GM12878 (cell line): Measurements from ENCODE around the gene TMEM132C.

Source experiments
- ATF2 ChIP-seq: IDR thresholded peaks from 2 replicates; pipeline ENCODE4 v1.6.1; 2012; ENCODE audit warnings: low read length, inconsistent platforms
- CBX5 ChIP-seq: sonication (generic); IDR thresholded peaks from 2 replicates; pipeline ENCODE4 v1.6.1; 2016; ENCODE audit warnings: low read depth, moderate library complexity, mild to moderate bottlenecking, inconsistent platforms
- CHD2 ChIP-seq: IDR thresholded peaks from 2 replicates; pipeline ENCODE4 v1.6.1; 2011; ENCODE audit warnings: low read depth, low read length, improper control_type of control experiment, borderline replicate concordance
- CTCF ChIP-seq, 3 experiments: IDR thresholded peaks in 2 of 3; conservative IDR thresholded peaks in 1 of 3; 2 replicates each; pipeline ENCODE4 v1.5.1; 2011; ENCODE audit warnings: low read depth in 3 of 3, low read length in 3 of 3, mild to moderate bottlenecking in 3 of 3, control low read depth in 2 of 3, moderate library complexity in 2 of 3, inconsistent platforms in 1 of 3, mixed read lengths in 1 of 3; ENCODE audit not compliant: control insufficient read depth in 2 of 3, insufficient read depth in 1 of 3; ENCODE audit errors: extremely low read depth in 1 of 3
- EP300 ChIP-seq, 2 experiments: fragments of 150-350 bp in 1 of 2; IDR thresholded peaks; 2 replicates each; pipeline ENCODE4 v1.6.1; 2011 to 2012; ENCODE audit warnings: low read depth in 2 of 2, low read length in 2 of 2, borderline replicate concordance in 1 of 2, improper control_type of control experiment in 1 of 2, inconsistent platforms in 1 of 2; ENCODE audit not compliant: control insufficient read depth in 1 of 2
- SIN3A ChIP-seq: IDR thresholded peaks from 2 replicates; pipeline ENCODE4 v1.6.1; 2012; ENCODE audit warnings: low read depth, low read length, improper control_type of control experiment
- SIX5 ChIP-seq: IDR thresholded peaks from 2 replicates; pipeline ENCODE4 v1.6.1; 2011; ENCODE audit warnings: mild to moderate bottlenecking, low read depth, low read length, moderate library complexity; ENCODE audit not compliant: severe bottlenecking
- SP1 ChIP-seq: IDR thresholded peaks from one replicate; pipeline ENCODE4 v1.6.1; 2011; ENCODE audit warnings: low read depth, low read length
- SREBF2 ChIP-seq: IDR thresholded peaks from 2 replicates; pipeline ENCODE4 v1.6.1; 2012; ENCODE audit warnings: mild to moderate bottlenecking, low read length
- TAF1 ChIP-seq: IDR thresholded peaks from 2 replicates; pipeline ENCODE4 v1.6.1; 2011; ENCODE audit warnings: mild to moderate bottlenecking, low read depth, low read length, borderline replicate concordance
- TCF7 ChIP-seq: IDR thresholded peaks from 2 replicates; pipeline ENCODE4 v1.6.1; 2014; ENCODE audit warnings: antibody characterized with exemption, borderline replicate concordance
- ZBTB33 ChIP-seq: fragments of 450-650 bp; IDR thresholded peaks from 2 replicates; pipeline ENCODE4 v1.6.1; 2017; ENCODE audit warnings: mild to moderate bottlenecking

- TF ChIP-seq CTCF (IDR thresholded peaks at IDR 0.05 in 2 of 3, conservative IDR thresholded peaks at IDR 0.05 in 1 of 3; ENCODE audit: control insufficient read depth in 2 of 3, extremely low read depth in 1 of 3, insufficient read depth in 1 of 3, low read depth in 3 of 3, low read length in 3 of 3) (no peak), SIX5 (no peak), SP1 (no peak), SREBF2 (no peak), ATF2 (no peak), CHD2 (no peak), SIN3A (no peak), TCF7 (no peak), CBX5 (no peak), TAF1 (no peak), ZBTB33 (no peak), EP300 (IDR thresholded peaks at IDR 0.05; ENCODE audit: borderline replicate concordance in 1 of 2, control insufficient read depth in 1 of 2, low read depth in 2 of 2, low read length in 2 of 2) (no peak)
These were observed 400.2 kb downstream of the TMEM132C start for GRCh38 chr12:128667193-128667592.
